Measurements from ENCODE around the gene AARS2.

The AARS2 gene

DNA sequence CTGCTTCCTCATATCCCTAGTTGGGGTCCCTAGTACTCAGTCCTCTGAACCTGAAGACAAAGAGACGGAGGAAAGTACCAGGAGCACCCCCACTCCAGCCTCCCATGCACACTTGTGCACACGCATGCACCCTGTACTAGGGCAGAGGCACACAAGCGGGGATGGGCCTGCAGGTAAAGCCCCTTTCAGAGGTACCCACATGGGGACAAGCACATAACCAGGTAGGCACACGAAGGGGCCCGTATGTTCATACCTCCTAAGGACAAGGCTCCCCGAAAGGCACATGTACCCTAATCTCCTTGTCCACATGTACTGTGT is 41.8 kb downstream of the AARS2 start:
- no peak for DNase-seq (ENCODE audit: insufficient read length)
- FAIRE-seq: no peak

DNA sequence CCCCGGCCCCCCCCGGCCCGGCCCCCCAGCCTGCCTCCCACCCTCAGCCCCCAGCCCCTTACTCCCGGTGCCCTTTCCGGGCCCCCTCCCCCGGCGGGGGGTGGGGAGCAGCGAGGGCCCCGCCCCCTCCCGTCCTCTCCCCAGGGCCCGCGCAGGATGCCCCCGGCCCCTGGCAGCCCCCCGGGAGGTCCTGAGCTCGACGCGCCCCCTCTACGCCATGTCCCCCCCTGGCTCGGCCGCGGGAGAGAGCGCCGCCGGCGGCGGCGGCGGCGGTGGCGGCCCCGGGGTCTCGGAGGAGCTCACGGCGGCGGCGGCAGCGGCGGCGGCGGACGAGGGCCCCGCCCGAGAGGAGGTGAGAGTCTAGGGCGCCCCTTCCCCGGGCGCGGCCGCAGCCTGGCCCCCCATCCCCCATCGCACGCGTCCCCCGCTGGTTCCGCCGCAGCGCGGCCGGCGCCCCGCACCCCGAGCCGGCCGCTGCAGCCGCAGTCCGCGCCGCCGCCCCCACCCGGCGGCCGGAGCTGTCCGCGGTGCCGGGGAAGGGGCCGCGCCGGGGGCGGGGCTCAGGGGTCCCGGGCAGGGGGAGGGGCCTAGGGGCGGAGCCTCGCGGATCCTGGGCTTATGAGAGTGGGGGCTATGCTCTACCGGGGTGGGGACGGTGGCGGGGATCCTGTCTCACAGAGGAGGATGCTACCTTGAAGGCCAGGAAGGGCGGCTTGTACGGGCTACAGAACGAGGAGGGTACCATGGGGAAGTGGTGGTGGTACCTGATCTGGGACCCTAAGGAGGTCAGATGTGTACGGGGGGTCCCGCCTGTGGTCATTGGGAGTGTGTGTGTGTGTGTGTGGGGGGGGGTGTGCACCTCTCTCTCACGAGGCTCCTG is 42.4 kb downstream of the AARS2 start:
- no peak for FAIRE-seq
- TF ChIP-seq POLR2A (IDR thresholded peaks at IDR 0.05; ENCODE audit: low read depth, low read length) (no peak), POLR2AphosphoS5 (IDR thresholded peaks at IDR 0.05; ENCODE audit: low read depth, low read length) (no peak), TAF1 (IDR thresholded peaks at IDR 0.05; ENCODE audit: borderline replicate concordance, low read depth, low read length) (no peak)
- no peak for DNase-seq (ENCODE audit: insufficient read length)

More for the DNA sequence above, 41.8 kb downstream of the AARS2 start:
- no peak for TF ChIP-seq POLR2A (IDR thresholded peaks at IDR 0.05; ENCODE audit: low read depth, low read length)
- TF ChIP-seq POLR2AphosphoS5 (IDR thresholded peaks at IDR 0.05; ENCODE audit: low read depth, low read length): no peak
- no peak for TF ChIP-seq TAF1 (IDR thresholded peaks at IDR 0.05; ENCODE audit: borderline replicate concordance, low read depth, low read length)

DNA sequence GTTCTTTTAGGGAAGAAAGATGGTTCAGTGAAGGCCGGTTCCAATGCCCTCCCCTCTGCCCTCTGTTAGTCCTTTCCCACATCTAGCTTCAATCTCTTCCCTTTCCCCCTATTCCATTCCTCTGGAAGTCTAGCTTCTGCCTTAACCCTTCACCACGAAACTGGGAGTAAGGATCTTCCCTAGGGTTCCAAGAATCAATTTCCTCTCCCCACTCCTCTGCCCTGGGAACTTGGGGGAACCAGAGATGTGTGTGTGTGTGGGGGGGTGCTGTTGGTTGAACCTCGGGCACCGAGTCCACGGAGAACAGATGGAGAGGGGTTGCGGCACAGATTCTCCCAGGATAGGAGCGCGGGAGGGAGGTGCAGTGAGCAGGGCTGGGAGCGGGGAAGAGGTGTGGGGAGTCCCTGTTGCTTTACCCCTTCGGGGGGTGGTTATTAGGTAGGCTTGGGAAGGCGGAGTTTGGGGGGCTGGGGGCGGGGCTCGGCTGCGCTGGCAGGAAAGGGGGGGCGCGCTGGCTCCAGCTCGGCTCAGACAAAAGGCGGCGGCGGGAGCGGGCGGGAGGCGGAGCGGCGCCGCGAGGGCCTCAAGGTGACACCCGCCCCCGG is 43.1 kb downstream of the AARS2 start, which contains the start of gene TMEM151B:
TSS of gene TMEM151B (plus strand) at position 530 of the 605 bp plus-strand sequence. CDS start 293 bp downstream, outside the sequence.
- FAIRE-seq (no peak), DNase-seq (ENCODE audit: insufficient read length) (no peak)
- no peak for TF ChIP-seq POLR2A (IDR thresholded peaks at IDR 0.05; ENCODE audit: low read depth, low read length)
- TF ChIP-seq POLR2AphosphoS5 (IDR thresholded peaks at IDR 0.05; ENCODE audit: low read depth, low read length): no peak
- no peak for TF ChIP-seq TAF1 (IDR thresholded peaks at IDR 0.05; ENCODE audit: borderline replicate concordance, low read depth, low read length)

DNA sequence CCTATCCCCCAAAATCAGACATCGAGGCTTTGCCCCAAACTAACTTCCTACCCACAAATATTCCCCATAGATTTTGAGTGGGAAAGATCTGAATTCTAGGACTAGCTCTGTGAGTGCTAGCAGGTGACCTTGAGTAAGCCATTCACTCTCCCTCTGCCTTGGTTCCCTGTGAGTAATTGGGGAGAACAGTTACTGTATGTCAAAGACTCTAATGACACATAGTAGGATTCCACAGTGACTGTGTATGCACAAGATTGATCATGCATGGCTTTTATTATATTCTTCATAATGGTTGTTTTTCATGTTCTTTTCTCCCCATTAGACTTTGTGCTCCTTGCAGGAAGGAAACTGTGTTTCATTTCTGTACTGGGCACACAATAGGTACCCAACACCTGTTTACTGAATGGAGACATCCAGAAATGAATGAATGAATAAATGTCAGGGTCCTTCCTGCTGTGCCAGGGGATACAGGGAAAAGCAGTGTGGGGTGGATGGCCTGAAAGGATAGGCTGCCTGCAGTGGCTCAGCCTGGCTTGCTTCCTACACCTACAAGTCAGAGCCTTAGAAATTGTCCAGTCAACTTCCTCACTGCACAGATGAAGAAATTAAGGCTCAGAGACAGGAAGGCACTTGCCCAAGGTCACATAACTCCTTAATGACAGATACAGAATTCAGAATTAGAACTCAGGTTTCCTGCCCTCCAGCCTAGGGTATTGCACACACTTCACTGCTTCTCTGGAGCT is 43.8 kb downstream of the AARS2 start:
- FAIRE-seq (no peak), DNase-seq (ENCODE audit: insufficient read length) (no peak)
- TF ChIP-seq POLR2A (IDR thresholded peaks at IDR 0.05; ENCODE audit: low read depth, low read length) (no peak), TAF1 (IDR thresholded peaks at IDR 0.05; ENCODE audit: borderline replicate concordance, low read depth, low read length) (no peak)

DNA sequence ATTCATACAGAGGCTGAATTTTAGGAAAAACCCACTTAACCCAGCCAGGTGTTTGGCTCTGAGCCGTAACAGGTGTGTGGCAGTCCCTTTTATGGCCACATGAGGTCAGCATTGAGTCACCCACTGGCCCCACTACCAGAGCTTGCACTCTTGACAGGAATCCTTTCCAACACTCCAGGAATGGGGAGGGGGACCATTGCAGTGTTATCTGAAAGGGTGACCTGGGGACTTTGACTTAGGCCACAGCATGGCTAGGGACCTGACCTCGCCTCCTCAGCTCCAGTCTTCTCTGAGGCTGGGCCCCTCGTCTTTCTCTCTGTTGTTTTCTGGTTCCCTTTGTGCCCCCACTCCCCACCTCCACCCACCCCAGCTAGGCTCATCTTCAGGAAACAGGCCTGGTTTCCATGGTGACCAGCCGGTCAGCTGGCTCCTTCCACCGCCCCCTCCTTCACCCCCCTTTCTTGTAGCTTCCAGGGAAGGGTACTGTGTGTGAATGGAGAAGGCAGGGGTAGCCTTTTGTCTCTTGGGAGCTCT is 45.0 kb downstream of the AARS2 start:
- peak; percentile 84 for FAIRE-seq
- DNase-seq (ENCODE audit: insufficient read length): no peak
- no peak for TF ChIP-seq POLR2AphosphoS5 (IDR thresholded peaks at IDR 0.05; ENCODE audit: low read depth, low read length)
- no peak for TF ChIP-seq TAF1 (IDR thresholded peaks at IDR 0.05; ENCODE audit: borderline replicate concordance, low read depth, low read length)
- no peak for TF ChIP-seq POLR2A (IDR thresholded peaks at IDR 0.05; ENCODE audit: low read depth, low read length)

DNA sequence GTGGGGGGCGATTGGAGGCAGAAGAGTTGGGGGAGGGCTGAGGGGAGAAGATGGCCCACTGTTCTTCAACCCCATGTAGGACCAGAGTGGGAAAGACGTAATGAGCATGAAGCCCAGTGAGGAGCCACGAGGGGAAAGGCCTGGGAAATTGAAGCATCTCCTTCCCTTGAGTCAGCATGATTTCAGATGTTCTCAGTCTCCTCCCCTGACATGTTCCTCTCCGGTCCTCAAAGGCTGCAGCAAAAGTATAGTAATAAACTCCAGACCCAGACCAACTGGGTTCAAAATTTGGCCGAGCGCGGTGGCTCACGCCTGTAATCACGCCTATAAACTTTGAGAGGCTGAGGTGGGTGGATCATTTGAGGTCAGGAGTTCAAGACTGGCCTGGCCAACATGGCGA is 45.9 kb downstream of the AARS2 start:
- no peak for TF ChIP-seq TAF1 (IDR thresholded peaks at IDR 0.05; ENCODE audit: borderline replicate concordance, low read depth, low read length)
- TF ChIP-seq POLR2A (IDR thresholded peaks at IDR 0.05; ENCODE audit: low read depth, low read length): no peak
- TF ChIP-seq POLR2AphosphoS5 (IDR thresholded peaks at IDR 0.05; ENCODE audit: low read depth, low read length): no peak
- DNase-seq (ENCODE audit: insufficient read length) (no peak), FAIRE-seq (no peak)

DNA sequence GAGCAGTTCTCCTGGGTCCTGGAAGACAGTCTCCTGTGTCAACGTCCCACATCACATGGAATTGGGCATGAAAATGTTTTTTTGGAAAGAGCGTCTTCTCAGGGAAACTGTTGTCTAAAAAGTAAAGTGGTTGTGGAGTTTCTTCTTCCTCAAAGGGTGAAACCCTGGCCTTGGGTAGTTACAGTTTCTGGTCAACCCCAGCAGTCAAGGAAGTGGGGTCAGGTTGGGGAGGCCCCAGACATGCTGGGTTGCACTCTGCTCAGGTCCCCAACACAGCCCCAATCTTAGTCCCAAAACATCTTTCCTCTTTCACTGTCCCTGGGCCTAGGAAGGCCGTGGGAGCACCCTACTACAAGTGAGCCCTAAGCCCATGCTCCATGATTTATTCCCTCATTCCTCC is 46.8 kb downstream of the AARS2 start:
- DNase-seq (ENCODE audit: insufficient read length) (peak; percentile 66), FAIRE-seq (peak; percentile 87)
- TF ChIP-seq POLR2A (IDR thresholded peaks at IDR 0.05; ENCODE audit: low read depth, low read length): no peak
- no peak for TF ChIP-seq TAF1 (IDR thresholded peaks at IDR 0.05; ENCODE audit: borderline replicate concordance, low read depth, low read length)
- no peak for TF ChIP-seq POLR2AphosphoS5 (IDR thresholded peaks at IDR 0.05; ENCODE audit: low read depth, low read length)

DNA sequence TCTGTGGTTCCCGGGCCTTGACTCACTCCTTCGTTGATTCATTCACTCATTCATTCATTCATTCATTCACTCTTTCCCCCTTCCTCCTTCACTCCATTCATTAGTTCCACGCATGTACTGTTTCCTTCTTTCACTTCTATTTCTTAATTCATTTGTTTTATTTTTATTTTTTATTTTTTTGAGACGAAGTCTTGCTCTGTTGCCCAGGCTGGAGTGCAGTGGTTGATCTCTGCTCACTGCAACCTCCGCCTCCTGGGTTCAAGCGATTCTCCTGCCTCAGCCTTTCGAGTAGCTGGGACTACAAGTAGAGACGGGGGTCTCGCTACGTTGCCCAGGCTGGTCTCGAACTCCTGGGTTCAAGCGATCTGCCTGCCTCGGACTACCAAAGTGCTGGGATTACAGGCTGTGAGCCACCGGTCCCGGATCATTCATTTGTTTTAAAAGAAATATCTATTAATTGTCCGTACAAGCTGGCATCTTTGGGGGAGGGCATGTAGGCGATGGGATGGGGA is 47.4 kb downstream of the AARS2 start:
- DNase-seq (ENCODE audit: insufficient read length) (no peak), FAIRE-seq (peak; percentile 93)
- TF ChIP-seq POLR2AphosphoS5 (IDR thresholded peaks at IDR 0.05; ENCODE audit: low read depth, low read length) (no peak), TAF1 (IDR thresholded peaks at IDR 0.05; ENCODE audit: borderline replicate concordance, low read depth, low read length) (no peak), POLR2A (IDR thresholded peaks at IDR 0.05; ENCODE audit: low read depth, low read length) (no peak)

DNA sequence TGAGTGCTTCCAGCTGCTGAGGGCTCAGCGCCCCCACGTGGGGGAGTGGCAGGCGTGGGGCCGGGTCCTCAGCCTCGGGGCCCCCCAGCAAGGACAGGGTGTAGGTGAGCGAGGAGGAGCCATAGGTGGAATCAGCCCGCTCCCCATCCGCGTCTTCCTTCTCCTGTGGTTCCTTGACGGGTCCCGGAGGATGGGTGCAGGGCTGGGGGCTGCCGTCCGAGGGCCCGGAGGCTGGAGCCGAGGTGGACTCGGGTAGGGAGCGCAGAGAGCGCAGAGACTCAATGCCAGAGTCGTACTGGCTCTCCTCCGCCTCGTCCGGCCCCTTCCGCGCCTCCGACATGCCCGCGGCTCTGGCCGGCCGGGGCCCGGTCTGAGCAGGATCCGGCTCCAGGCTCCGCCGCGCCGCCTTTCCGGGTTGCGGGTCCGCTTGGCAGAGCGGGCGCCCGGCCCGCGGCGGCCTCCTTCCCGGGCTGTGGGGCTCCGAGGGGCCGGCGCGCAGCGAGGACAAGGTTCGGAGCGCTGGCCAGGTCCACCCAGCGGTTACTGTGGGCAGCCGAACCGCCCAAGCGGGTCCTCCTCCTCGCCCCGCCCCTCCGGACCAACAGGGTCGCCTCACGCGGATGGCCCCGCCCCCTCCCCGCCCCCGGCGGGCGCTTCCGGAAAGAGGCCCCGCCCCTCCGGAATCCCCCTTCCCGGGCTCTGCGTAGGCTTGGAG is 48.0 kb downstream of the AARS2 start, which contains the start of gene NFKBIE:
TSS of gene NFKBIE (minus strand) at position 545 of the 715 bp plus-strand sequence. CDS start at position 340, 205 bp downstream.
- DNase-seq (ENCODE audit: insufficient read length): peak; percentile 84
- no peak for TF ChIP-seq POLR2AphosphoS5 (IDR thresholded peaks at IDR 0.05; ENCODE audit: low read depth, low read length)
- TF ChIP-seq POLR2A (IDR thresholded peaks at IDR 0.05; ENCODE audit: low read depth, low read length): peak; percentile 61
- peak; percentile 44 for TF ChIP-seq TAF1 (IDR thresholded peaks at IDR 0.05; ENCODE audit: borderline replicate concordance, low read depth, low read length)
- peak; percentile 67 for FAIRE-seq

DNA sequence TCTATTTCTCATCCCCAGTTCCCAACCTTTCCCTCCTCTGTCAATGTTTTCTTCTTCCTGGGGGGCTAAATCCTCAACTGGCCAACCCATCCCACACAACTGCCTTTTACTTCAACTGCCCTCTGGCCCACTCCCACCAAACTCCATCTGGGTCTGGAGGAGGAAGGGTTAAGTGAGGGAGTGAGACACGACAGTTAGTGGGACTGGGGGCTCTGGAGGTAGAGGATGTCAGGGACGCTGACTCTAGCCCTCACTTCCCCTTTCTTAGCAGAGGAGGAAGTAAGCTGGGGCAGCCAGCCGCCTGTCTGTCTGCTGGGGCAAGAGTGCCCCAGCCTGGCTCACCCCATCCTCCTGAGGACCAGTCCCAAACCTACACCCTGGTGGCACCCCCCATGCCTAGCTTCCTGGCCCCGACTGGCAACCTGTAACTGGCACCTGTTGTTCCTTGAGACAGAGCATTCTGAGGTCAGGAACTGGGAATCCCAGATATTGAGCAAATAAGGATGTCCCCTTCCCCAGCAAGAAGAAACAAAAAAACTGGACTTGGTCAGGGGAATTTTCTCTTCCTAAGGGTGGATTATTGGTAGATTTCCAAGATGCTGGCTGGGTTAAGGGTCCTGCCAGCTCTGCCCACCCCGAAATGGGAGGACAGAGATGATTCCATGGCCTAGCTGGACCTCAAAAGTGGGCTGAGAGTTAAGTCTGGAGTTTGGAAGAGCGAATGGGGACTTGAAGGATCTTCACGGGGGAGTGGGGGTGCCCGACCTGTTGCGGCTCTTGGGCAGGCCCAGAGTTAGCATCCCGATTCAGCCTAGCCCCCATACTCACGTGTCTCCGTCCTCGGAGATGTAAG is 48.8 kb downstream of the AARS2 start:
- peak; percentile 86 for FAIRE-seq
- peak; percentile 70 for DNase-seq (ENCODE audit: insufficient read length)
- TF ChIP-seq TAF1 (IDR thresholded peaks at IDR 0.05; ENCODE audit: borderline replicate concordance, low read depth, low read length) (0 out of 2 replicates have a peak, but pooled peaks have one; percentile 7), POLR2AphosphoS5 (IDR thresholded peaks at IDR 0.05; ENCODE audit: low read depth, low read length) (peak; percentile 68), POLR2A (IDR thresholded peaks at IDR 0.05; ENCODE audit: low read depth, low read length) (peak; percentile 61; the same call in 1 of the 2 replicates)

All from GM12892 (cell line).